ENCODE results near the gene NCEH1. TPM values are rescaled to one million over a fixed set of nuclear protein-coding genes. Genes with fewer than 3 reads are reported as not detected.

NCEH1 gene
- polyA plus RNA-seq, 3 donors, result 8.6 to 23.9 (median 20.7) TPM

DNA sequence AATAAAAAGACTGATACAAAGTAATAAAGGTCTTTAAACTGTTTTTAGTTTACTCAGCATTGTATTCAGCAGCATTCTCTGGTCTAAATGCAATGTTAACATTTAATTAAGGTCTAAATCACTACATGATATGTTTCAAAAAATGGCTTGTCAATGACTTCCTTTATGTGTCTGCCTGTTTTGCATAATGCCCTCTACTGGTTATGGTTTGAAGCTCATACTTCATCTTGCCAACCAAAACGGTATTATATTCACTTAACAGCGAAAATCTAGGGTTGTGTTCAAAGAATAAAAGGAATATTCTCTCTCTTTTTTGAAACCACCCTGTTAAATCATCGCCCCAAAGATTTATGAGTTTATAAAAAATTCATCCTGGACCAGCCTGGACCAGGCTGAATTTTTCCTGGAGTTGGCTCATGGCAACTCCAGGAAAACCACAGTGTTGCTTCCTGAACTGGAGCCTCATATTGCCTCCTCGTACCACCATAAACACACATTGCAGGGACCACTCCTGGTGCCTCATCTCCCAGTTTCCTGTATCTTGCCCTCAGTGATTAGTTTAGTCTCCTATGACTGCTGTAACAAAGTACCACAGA is 6.7 kb upstream of the NCEH1 start:
- Mint-ChIP-seq H3K27me3 (ENCODE audit: low read depth in 3 of 3) (no peaks in the 10 kb centered on the region), H3K9me3 (peaks cover 9 to 23% (median 18%) of the 10 kb centered on the region in 7 donors), H3K36me3 (peaks cover 0 to 8% of the 10 kb centered on the region in 2 donors), H3K4me1 (no peaks in the 10 kb centered on the region), H3K27ac (no peak overlapping the region), H3K4me3 (no peak overlapping the region)
- intact Hi-C loops (cut with micrococcal nuclease), result no loop called here
- Histone ChIP-seq H3K9ac (ENCODE audit: insufficient read depth, low read length, poor library complexity, severe bottlenecking) (no peak overlapping the region), H3K9me3 (replicated peaks in 1 of 2; ENCODE audit: control insufficient read depth in 1 of 2, insufficient read depth in 1 of 2, low read length in 2 of 2) (peaks cover 10 to 18% of the 10 kb centered on the region in 2 donors), H3K4me3 (replicated peaks in 1 of 3; ENCODE audit: low read depth in 2 of 3, low read length in 3 of 3) (no peak overlapping the region), H3K79me2 (ENCODE audit: insufficient read depth, low read length) (no peaks in the 10 kb centered on the region), H3K36me3 (replicated peaks in 1 of 2; ENCODE audit: control insufficient read depth in 1 of 2, insufficient read depth in 2 of 2, low read length in 2 of 2) (no peaks in the 10 kb centered on the region), H2AFZ (ENCODE audit: insufficient read depth, low read depth, low read length, poor library complexity, severe bottlenecking) (no peak overlapping the region), H3K27ac (ENCODE audit: low read depth in 1 of 2, low read length in 2 of 2) (peak overlapping the region in 1 of 2 donors; percentile 66), H3K4me1 (ENCODE audit: control insufficient read depth in 1 of 2, insufficient read depth in 2 of 2, low read length in 2 of 2) (peaks cover 23% of the 10 kb centered on the region in 2 donors), H3K27me3 (ENCODE audit: control insufficient read depth in 2 of 2, insufficient read depth in 2 of 2, low read length in 2 of 2) (no peaks in the 10 kb centered on the region), H3K4me2 (replicated peaks; ENCODE audit: extremely low read depth, low read length, poor library complexity, severe bottlenecking) (no peak overlapping the region), H4K20me1 (ENCODE audit: insufficient read depth, low read length) (no peaks in the 10 kb centered on the region)
- TF ChIP-seq, protein P1, sequence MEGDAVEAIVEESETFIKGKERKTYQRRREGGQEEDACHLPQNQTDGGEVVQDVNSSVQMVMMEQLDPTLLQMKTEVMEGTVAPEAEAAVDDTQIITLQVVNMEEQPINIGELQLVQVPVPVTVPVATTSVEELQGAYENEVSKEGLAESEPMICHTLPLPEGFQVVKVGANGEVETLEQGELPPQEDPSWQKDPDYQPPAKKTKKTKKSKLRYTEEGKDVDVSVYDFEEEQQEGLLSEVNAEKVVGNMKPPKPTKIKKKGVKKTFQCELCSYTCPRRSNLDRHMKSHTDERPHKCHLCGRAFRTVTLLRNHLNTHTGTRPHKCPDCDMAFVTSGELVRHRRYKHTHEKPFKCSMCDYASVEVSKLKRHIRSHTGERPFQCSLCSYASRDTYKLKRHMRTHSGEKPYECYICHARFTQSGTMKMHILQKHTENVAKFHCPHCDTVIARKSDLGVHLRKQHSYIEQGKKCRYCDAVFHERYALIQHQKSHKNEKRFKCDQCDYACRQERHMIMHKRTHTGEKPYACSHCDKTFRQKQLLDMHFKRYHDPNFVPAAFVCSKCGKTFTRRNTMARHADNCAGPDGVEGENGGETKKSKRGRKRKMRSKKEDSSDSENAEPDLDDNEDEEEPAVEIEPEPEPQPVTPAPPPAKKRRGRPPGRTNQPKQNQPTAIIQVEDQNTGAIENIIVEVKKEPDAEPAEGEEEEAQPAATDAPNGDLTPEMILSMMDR (IDR thresholded peaks at IDR 0.05), result peak; percentile 55
- WGBS (ENCODE audit: insufficient coverage), result no CpG with 5 or more reads among the region's 4 CpGs
- DNase-seq, result peak in 2 of 3 donors; percentile 31 to 44

- peaks cover 10 to 18% of the 10 kb centered on the region in 2 donors for H3K9me3 ChIP-seq (replicated peaks in 1 of 2; ENCODE audit: control insufficient read depth in 1 of 2, insufficient read depth in 1 of 2, low read length in 2 of 2)
- H3K36me3 Mint-ChIP-seq, result peaks cover 0 to 8% of the 10 kb centered on the region in 2 donors
- H3K36me3 ChIP-seq (replicated peaks in 1 of 2; ENCODE audit: control insufficient read depth in 1 of 2, insufficient read depth in 2 of 2, low read length in 2 of 2), result no peaks in the 10 kb centered on the region
- peaks cover 29% of the 10 kb centered on the region in 2 donors for H3K4me1 ChIP-seq (ENCODE audit: control insufficient read depth in 1 of 2, insufficient read depth in 2 of 2, low read length in 2 of 2)
- H3K27ac ChIP-seq (ENCODE audit: low read depth in 1 of 2, low read length in 2 of 2), result peak overlapping the region; percentile 13 to 66
- no peaks in the 10 kb centered on the region for H3K79me2 ChIP-seq (ENCODE audit: insufficient read depth, low read length)
- TF ChIP-seq, protein P1 (IDR thresholded peaks at IDR 0.05), result no peak
- intact Hi-C loops (cut with micrococcal nuclease), result no loop called here
- no peak overlapping the region for H2AFZ ChIP-seq (ENCODE audit: insufficient read depth, low read depth, low read length, poor library complexity, severe bottlenecking)
- no peaks in the 10 kb centered on the region for H3K27me3 Mint-ChIP-seq (ENCODE audit: low read depth in 3 of 3)
- DNase-seq, result peak; percentile 83 to 95 (median 92)
- peaks cover 9 to 23% (median 18%) of the 10 kb centered on the region in 7 donors for H3K9me3 Mint-ChIP-seq
- H3K4me3 Mint-ChIP-seq, result no peak overlapping the region
- H3K4me3 ChIP-seq (replicated peaks in 1 of 3; ENCODE audit: low read depth in 2 of 3, low read length in 3 of 3), result peak overlapping the region in 1 of 3 experiments; percentile 17
- peak overlapping the region; percentile 44 for H3K4me2 ChIP-seq (replicated peaks; ENCODE audit: extremely low read depth, low read length, poor library complexity, severe bottlenecking)
- no peaks in the 10 kb centered on the region for H3K27me3 ChIP-seq (ENCODE audit: control insufficient read depth in 2 of 2, insufficient read depth in 2 of 2, low read length in 2 of 2)
- peaks cover 2% of the 10 kb centered on the region for H3K4me1 Mint-ChIP-seq
- H4K20me1 ChIP-seq (ENCODE audit: insufficient read depth, low read length), result no peaks in the 10 kb centered on the region
- no peak overlapping the region for H3K27ac Mint-ChIP-seq
- no peak overlapping the region for H3K9ac ChIP-seq (ENCODE audit: insufficient read depth, low read length, poor library complexity, severe bottlenecking)
- 0% methylated on average over 5 of the region's 5 CpGs for WGBS (ENCODE audit: insufficient coverage)
Measured at GRCh38 chr3:172716476-172716875, 5.6 kb upstream of the NCEH1 start.

Data from CD14-positive monocyte (primary cell).